Neural cell (in vitro differentiated cells): ENCODE measurements around the gene MECR. TPM values are rescaled to one million over a fixed set of nuclear protein-coding genes. Genes with fewer than 3 reads are reported as not detected.

Experiments used
- H2AFZ ChIP-seq: fragments of 200-600, 300-800 bp; sonication (generic), shearing (Covaris generic); 2 replicates; pipeline ENCODE4 v1.6.0; 2014; ENCODE audit warnings: low read depth, mild to moderate bottlenecking, antibody characterized with exemption, low read length, moderate library complexity
- H3F3A ChIP-seq: fragments of 200-600 bp; shearing (Covaris generic); 2 replicates; pipeline ENCODE4 v1.6.1; 2016; ENCODE audit warnings: mild to moderate bottlenecking, moderate library complexity, mixed read lengths, antibody characterized with exemption, low read length; ENCODE audit not compliant: insufficient read depth, poor library complexity, severe bottlenecking
- H3K27ac ChIP-seq: fragments of 200-600, 300-800 bp; sonication (generic), shearing (Covaris generic); 2 replicates; pipeline ENCODE4 v1.5.1; 2014; ENCODE audit warnings: mild to moderate bottlenecking, low read length, moderate library complexity
- H3K27me3 ChIP-seq: fragments of 300-800, 200-600 bp; sonication (generic), shearing (Covaris generic); 2 replicates; pipeline ENCODE4 v1.6.0; 2014; ENCODE audit warnings: mild to moderate bottlenecking, low read depth, low read length, moderate library complexity; ENCODE audit not compliant: insufficient read depth
- H3K36me3 ChIP-seq: fragments of 300-800, 200-600 bp; sonication (generic), shearing (Covaris generic); 2 replicates; pipeline ENCODE4 v1.5.1; 2014; ENCODE audit warnings: mild to moderate bottlenecking, antibody characterized with exemption, low read length, moderate library complexity; ENCODE audit not compliant: insufficient read depth
- H3K4me2 ChIP-seq: fragments of 300-800, 200-600 bp; sonication (generic), shearing (Covaris generic); 2 replicates; pipeline ENCODE4 v1.6.0; 2014; ENCODE audit warnings: mild to moderate bottlenecking, low read length
- H3K4me3 ChIP-seq: fragments of 300-800, 200-600 bp; sonication (generic), shearing (Covaris generic); 2 replicates; pipeline ENCODE4 v1.5.1; 2014; ENCODE audit warnings: mild to moderate bottlenecking, low read length, moderate library complexity
- H3K79me2 ChIP-seq: fragments of 200-600 bp; shearing (Covaris generic); replicated peaks from 2 replicates; pipeline ENCODE4 v1.6.0; 2014; ENCODE audit warnings: mild to moderate bottlenecking, low read length, moderate library complexity; ENCODE audit not compliant: insufficient read depth
- H3K9ac ChIP-seq: fragments of 300-800, 200-600 bp; sonication (generic), shearing (Covaris generic); 2 replicates; pipeline ENCODE4 v1.6.1; 2016; ENCODE audit warnings: mild to moderate bottlenecking, low read length, mixed read lengths
- H3K9me2 ChIP-seq: fragments of 200-600 bp; shearing (Covaris generic); 2 replicates; pipeline ENCODE4 v1.6.1; 2016; ENCODE audit warnings: mild to moderate bottlenecking, low read length, mixed read lengths; ENCODE audit not compliant: insufficient read depth
- H3K9me3 ChIP-seq: fragments of 200-600, 300-800 bp; sonication (generic), shearing (Covaris generic); 2 replicates; pipeline ENCODE4 v1.6.1; 2016; ENCODE audit warnings: mild to moderate bottlenecking, mixed run types, low read length, moderate library complexity, mixed read lengths
- H4K20me1 ChIP-seq: fragments of 200-600 bp; shearing (Covaris generic); 2 replicates; pipeline ENCODE4 v1.6.1; 2016; ENCODE audit warnings: mild to moderate bottlenecking, mixed run types; ENCODE audit not compliant: insufficient read depth
- CTCF ChIP-seq: fragments of 450-650 bp; IDR thresholded peaks from 2 replicates; pipeline ENCODE4 v1.5.1; 2014; ENCODE audit warnings: antibody characterized with exemption, mild to moderate bottlenecking, moderate library complexity; ENCODE audit not compliant: poor library complexity, severe bottlenecking
- EP300 ChIP-seq: fragments of 450-650 bp; conservative IDR thresholded peaks from 2 replicates; pipeline ENCODE4 v1.6.1; 2014; ENCODE audit warnings: antibody characterized with exemption, mild to moderate bottlenecking, moderate library complexity; ENCODE audit not compliant: poor library complexity, severe bottlenecking
- EZH2 ChIP-seq: fragments of 200-600, 300-800 bp; shearing (Covaris generic), sonication (generic); IDR thresholded peaks from 2 replicates; pipeline ENCODE4 v1.6.1; 2014; ENCODE audit warnings: antibody characterized with exemption, low read length, borderline replicate concordance, mild to moderate bottlenecking; ENCODE audit not compliant: insufficient read depth, poor library complexity, severe bottlenecking
- MXI1 ChIP-seq: fragments of 450-650 bp; conservative IDR thresholded peaks from 2 replicates; pipeline ENCODE4 v1.6.1; 2014; ENCODE audit warnings: antibody characterized with exemption, mild to moderate bottlenecking; ENCODE audit not compliant: poor library complexity, severe bottlenecking
- POLR2AphosphoS5 ChIP-seq: IDR thresholded peaks from 2 replicates; pipeline ENCODE4 v1.6.1; 2012
- RAD21 ChIP-seq: fragments of 450-650 bp; conservative IDR thresholded peaks from 2 replicates; pipeline ENCODE4 v1.6.1; 2014; ENCODE audit warnings: antibody characterized with exemption, mild to moderate bottlenecking, moderate library complexity
- REST ChIP-seq: IDR thresholded peaks from 2 replicates; pipeline ENCODE4 v1.6.1; 2012; ENCODE audit warnings: borderline replicate concordance
- SMC3 ChIP-seq: fragments of 450-650 bp; conservative IDR thresholded peaks from 2 replicates; pipeline ENCODE4 v1.6.1; 2014; ENCODE audit warnings: antibody characterized with exemption, mild to moderate bottlenecking, moderate library complexity; ENCODE audit not compliant: poor library complexity
- TAF1 ChIP-seq: IDR thresholded peaks from 2 replicates; pipeline ENCODE4 v1.6.1; 2012; ENCODE audit warnings: low read depth
- polyA plus RNA-seq: library from polyadenylated mRNA; depleted of rRNA; stranded (reverse); fragments of >200 nt; gene quantifications from 2 replicates; pipeline ENCODE4 v1.2.3, GENCODE V29; 2014

The MECR gene
- polyA plus RNA-seq, 1 donor from 2014 or later: 14.0 TPM

- Histone ChIP-seq H3K9ac (no peak overlapping the region), H3K79me2 (no peaks in the 10 kb centered on the region), H3K9me2 (no peaks in the 10 kb centered on the region), H3F3A (no peaks in the 10 kb centered on the region), H3K36me3 (no peaks in the 10 kb centered on the region), H3K4me2 (no peak overlapping the region), H2AFZ (no peak overlapping the region), H3K27ac (no peak overlapping the region), H4K20me1 (no peaks in the 10 kb centered on the region), H3K27me3 (no peaks in the 10 kb centered on the region), H3K4me3 (no peak overlapping the region), H3K9me3 (no peaks in the 10 kb centered on the region)
- TF ChIP-seq SMC3 (no peak), MXI1 (no peak), TAF1 (no peak), POLR2AphosphoS5 (no peak), EP300 (no peak), REST (no peak), EZH2 (no peak), RAD21 (no peak), CTCF (no peak)
Measured at GRCh38 chr1:29224356-29224837, 6.3 kb downstream of the MECR start.

DNA sequence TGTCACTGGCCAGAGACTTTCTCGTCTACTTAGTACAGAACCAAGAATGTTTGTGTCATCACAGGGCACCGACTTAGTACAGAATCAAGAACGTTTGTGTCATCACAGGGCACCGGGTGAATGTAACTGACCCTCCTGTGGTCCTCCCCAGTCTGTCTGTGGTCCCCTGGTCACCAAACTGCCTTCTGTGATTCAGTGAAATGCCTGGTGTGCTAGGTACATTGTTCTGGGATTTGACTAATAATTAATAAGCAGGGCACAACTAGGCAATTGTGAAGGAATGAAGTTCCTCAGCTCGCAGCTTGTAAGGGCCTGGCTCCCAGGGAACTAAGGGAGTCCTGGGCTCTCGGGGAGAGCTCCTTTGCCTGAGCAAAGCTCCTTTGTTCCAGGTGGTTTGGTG, 7.2 kb downstream of the MECR start:
- H3K4me2 ChIP-seq: no peak overlapping the region
- no peaks in the 10 kb centered on the region for H3K9me3 ChIP-seq
- H3K36me3 ChIP-seq: no peaks in the 10 kb centered on the region
- TF ChIP-seq EP300 (no peak), TAF1 (no peak), REST (no peak), SMC3 (no peak), RAD21 (no peak), EZH2 (no peak), POLR2AphosphoS5 (no peak), MXI1 (no peak), CTCF (no peak)
- H3K27ac ChIP-seq: no peak overlapping the region
- H3K79me2 ChIP-seq: no peaks in the 10 kb centered on the region
- H4K20me1 ChIP-seq: no peaks in the 10 kb centered on the region
- H2AFZ ChIP-seq: no peak overlapping the region
- no peaks in the 10 kb centered on the region for H3K9me2 ChIP-seq
- H3F3A ChIP-seq: no peaks in the 10 kb centered on the region
- no peak overlapping the region for H3K4me3 ChIP-seq
- H3K9ac ChIP-seq: no peak overlapping the region
- no peaks in the 10 kb centered on the region for H3K27me3 ChIP-seq
